Mesodermal cell (in vitro differentiated cells): ENCODE results near the gene LRRC10B.

Source experiments
- H3K27ac ChIP-seq: 2 replicates; pipeline ENCODE4 v1.7.0; 2013; ENCODE audit warnings: mild to moderate bottlenecking, low read depth, low read length, moderate library complexity; ENCODE audit not compliant: severe bottlenecking
- H3K36me3 ChIP-seq: 2 replicates; pipeline ENCODE4 v1.7.1; 2013; ENCODE audit warnings: mild to moderate bottlenecking, low read length, moderate library complexity; ENCODE audit not compliant: control insufficient read depth, insufficient read depth
- H3K4me1 ChIP-seq: one replicate; pipeline ENCODE4 v1.7.1; 2013; ENCODE audit warnings: mild to moderate bottlenecking, low read length; ENCODE audit not compliant: insufficient read depth, control insufficient read depth, poor library complexity, severe bottlenecking
- H3K4me3 ChIP-seq: 2 replicates; pipeline ENCODE4 v1.7.0; 2013; ENCODE audit warnings: low read length, control low read depth, mild to moderate bottlenecking; ENCODE audit not compliant: insufficient read depth, poor library complexity, severe bottlenecking; ENCODE audit errors: extremely low read depth
- H3K9me3 ChIP-seq: 2 replicates; pipeline ENCODE4 v1.7.1; 2013; ENCODE audit warnings: mild to moderate bottlenecking, low read length, moderate library complexity; ENCODE audit not compliant: control insufficient read depth
- WGBS, 2 experiments: methylation state at CpG; one replicate each; pipeline ENCODE4 v1.1.5; 2013; ENCODE audit warnings: missing lambda C conversion rate in 2 of 2; ENCODE audit not compliant: insufficient coverage in 2 of 2; 5-methylcytosine and 5-hydroxymethylcytosine counted together

LRRC10B gene

GRCh38 chr11:61547246-61547645 is 38.7 kb downstream of the LRRC10B start:
- Histone ChIP-seq H3K27ac (no peak overlapping the region), H3K4me3 (no peak overlapping the region), H3K36me3 (no peaks in the 10 kb centered on the region), H3K9me3 (no peaks in the 10 kb centered on the region), H3K4me1 (peaks cover 7% of the 10 kb centered on the region)
- 85 to 86% methylated on average over 19 of the region's 19 CpGs for WGBS, 2 experiments

GRCh38 chr11:61549177-61549576 is 40.6 kb downstream of the LRRC10B start:
- H3K27ac ChIP-seq: no peak overlapping the region
- H3K4me3 ChIP-seq: no peak overlapping the region
- H3K36me3 ChIP-seq: no peaks in the 10 kb centered on the region
- H3K9me3 ChIP-seq: no peaks in the 10 kb centered on the region
- H3K4me1 ChIP-seq: peaks cover under 1% of the 10 kb centered on the region
- WGBS, 2 experiments: 84 to 90% methylated on average over 8 of the region's 8 CpGs

- no peaks in the 10 kb centered on the region for H3K36me3 ChIP-seq
- peaks cover 3% of the 10 kb centered on the region for H3K4me1 ChIP-seq
- H3K9me3 ChIP-seq: no peaks in the 10 kb centered on the region
- H3K4me3 ChIP-seq: no peak overlapping the region
- WGBS, 2 experiments: 83 to 86% methylated on average over 20 to 21 of the region's 23 CpGs
- H3K27ac ChIP-seq: no peak overlapping the region
These were observed 41.4 kb downstream of the LRRC10B start for GRCh38 chr11:61549662-61550568.

- Histone ChIP-seq H3K4me3 (no peak overlapping the region), H3K9me3 (no peaks in the 10 kb centered on the region)
- 93 to 95% methylated on average over 16 to 17 of the region's 18 CpGs for WGBS, 2 experiments
These were observed 42.2 kb downstream of the LRRC10B start for GRCh38 chr11:61550665-61551227.

GRCh38 chr11:61551634-61552033 is 43.1 kb downstream of the LRRC10B start:
- 87% methylated on average over 11 to 12 of the region's 12 CpGs for WGBS, 2 experiments
- Histone ChIP-seq H3K4me1 (peaks cover 9% of the 10 kb centered on the region), H3K36me3 (no peaks in the 10 kb centered on the region), H3K9me3 (no peaks in the 10 kb centered on the region), H3K4me3 (no peak overlapping the region), H3K27ac (no peak overlapping the region)

More at GRCh38 chr11:61550665-61551227, 42.2 kb downstream of the LRRC10B start:
- Histone ChIP-seq H3K27ac (no peak overlapping the region), H3K4me1 (peaks cover 9% of the 10 kb centered on the region), H3K36me3 (no peaks in the 10 kb centered on the region)

GRCh38 chr11:61552108-61552635 is 43.6 kb downstream of the LRRC10B start:
- WGBS, 2 experiments: 89 to 91% methylated on average over 10 to 13 of the region's 13 CpGs
- no peak overlapping the region for H3K4me3 ChIP-seq
- peaks cover 9% of the 10 kb centered on the region for H3K4me1 ChIP-seq
- no peak overlapping the region for H3K27ac ChIP-seq
- H3K36me3 ChIP-seq: no peaks in the 10 kb centered on the region
- H3K9me3 ChIP-seq: no peaks in the 10 kb centered on the region

GRCh38 chr11:61553373-61554171 is 45.0 kb downstream of the LRRC10B start:
- no peak overlapping the region for H3K27ac ChIP-seq
- no peaks in the 10 kb centered on the region for H3K36me3 ChIP-seq
- no peak overlapping the region for H3K4me3 ChIP-seq
- peaks cover 9% of the 10 kb centered on the region for H3K4me1 ChIP-seq
- WGBS, 2 experiments: 61 to 84% methylated on average over 8 to 12 of the region's 15 CpGs
- no peaks in the 10 kb centered on the region for H3K9me3 ChIP-seq

GRCh38 chr11:61554172-61554988 is 45.8 kb downstream of the LRRC10B start:
- Histone ChIP-seq H3K27ac (no peak overlapping the region), H3K9me3 (no peaks in the 10 kb centered on the region), H3K4me1 (peaks cover 9% of the 10 kb centered on the region), H3K36me3 (no peaks in the 10 kb centered on the region), H3K4me3 (no peak overlapping the region)
- 61 to 68% methylated on average over 8 to 10 of the region's 13 CpGs for WGBS, 2 experiments

GRCh38 chr11:61555051-61555969 is 46.8 kb downstream of the LRRC10B start:
- H3K9me3 ChIP-seq: no peaks in the 10 kb centered on the region
- H3K36me3 ChIP-seq: no peaks in the 10 kb centered on the region
- H3K4me1 ChIP-seq: peaks cover 9% of the 10 kb centered on the region
- no peak overlapping the region for H3K27ac ChIP-seq
- 8 to 9% methylated on average over 35 to 40 of the region's 57 CpGs for WGBS, 2 experiments
- H3K4me3 ChIP-seq: peak overlapping the region; percentile 16
